GM12873 (cell line): ENCODE measurements around the gene HIVEP1.

Experiments used
- CTCF ChIP-seq: IDR thresholded peaks from 2 replicates; pipeline ENCODE4 v1.5.1; 2012; ENCODE audit warnings: low read depth, mild to moderate bottlenecking, moderate library complexity, low read length, control low read depth; ENCODE audit not compliant: insufficient read depth; ENCODE audit errors: missing control alignments

HIVEP1 gene

GRCh38 chr6:12007887-12008286, 4.2 kb upstream of the HIVEP1 start:
- no peak for TF ChIP-seq CTCF

GRCh38 chr6:12008366-12009179, 3.5 kb upstream of the HIVEP1 start:
- no peak for TF ChIP-seq CTCF

GRCh38 chr6:12009180-12009685, 2.9 kb upstream of the HIVEP1 start:
- TF ChIP-seq CTCF: no peak

- TF ChIP-seq CTCF: no peak
Measured at GRCh38 chr6:12009876-12010634, 2.1 kb upstream of the HIVEP1 start.

- no peak for TF ChIP-seq CTCF
Measured at GRCh38 chr6:12010635-12011275, 1.4 kb upstream of the HIVEP1 start.

- no peak for TF ChIP-seq CTCF
Measured at GRCh38 chr6:12011276-12012037, 655 bp upstream of the HIVEP1 start.
